ENCODE results near the gene RPRD1B.

Gene RPRD1B

DNA sequence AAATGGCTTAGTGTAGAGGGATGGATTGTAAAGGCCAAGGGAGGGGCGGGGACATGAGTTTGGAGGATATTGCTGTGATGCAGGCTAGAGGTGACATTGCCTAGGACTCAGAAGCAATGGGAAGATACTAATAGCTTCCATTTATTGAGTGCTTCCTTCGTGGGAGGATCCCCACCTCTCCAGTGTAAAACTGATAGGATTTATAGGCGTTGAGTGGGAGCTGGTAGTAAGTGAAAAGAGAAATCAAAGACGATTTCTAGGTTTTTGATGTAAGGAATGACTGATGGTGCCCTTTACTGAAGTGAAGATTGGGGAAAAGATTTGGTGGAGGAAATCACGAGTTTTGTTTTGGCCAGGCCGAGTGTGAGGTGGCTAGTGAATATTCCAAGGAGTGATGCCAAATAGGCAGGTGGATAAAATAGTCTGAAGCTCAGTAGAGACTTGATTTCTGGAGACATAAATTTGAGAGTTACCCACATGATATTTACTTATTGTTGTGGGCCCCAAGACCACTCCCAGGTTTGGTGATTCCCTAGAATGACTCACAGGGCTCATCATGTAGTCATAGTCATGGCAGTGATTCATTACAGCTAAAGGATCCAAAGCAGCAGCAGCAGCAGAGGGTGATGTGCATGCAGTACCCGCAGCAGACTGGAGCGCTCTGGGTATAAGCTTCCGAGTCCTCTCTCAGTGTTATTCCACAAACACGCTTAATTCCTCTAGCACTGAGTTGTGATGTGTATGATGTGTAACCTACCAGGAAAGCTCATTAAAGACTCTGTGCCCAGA lies 10.2 kb downstream of the RPRD1B start:
- TF ChIP-seq, protein P1, sequence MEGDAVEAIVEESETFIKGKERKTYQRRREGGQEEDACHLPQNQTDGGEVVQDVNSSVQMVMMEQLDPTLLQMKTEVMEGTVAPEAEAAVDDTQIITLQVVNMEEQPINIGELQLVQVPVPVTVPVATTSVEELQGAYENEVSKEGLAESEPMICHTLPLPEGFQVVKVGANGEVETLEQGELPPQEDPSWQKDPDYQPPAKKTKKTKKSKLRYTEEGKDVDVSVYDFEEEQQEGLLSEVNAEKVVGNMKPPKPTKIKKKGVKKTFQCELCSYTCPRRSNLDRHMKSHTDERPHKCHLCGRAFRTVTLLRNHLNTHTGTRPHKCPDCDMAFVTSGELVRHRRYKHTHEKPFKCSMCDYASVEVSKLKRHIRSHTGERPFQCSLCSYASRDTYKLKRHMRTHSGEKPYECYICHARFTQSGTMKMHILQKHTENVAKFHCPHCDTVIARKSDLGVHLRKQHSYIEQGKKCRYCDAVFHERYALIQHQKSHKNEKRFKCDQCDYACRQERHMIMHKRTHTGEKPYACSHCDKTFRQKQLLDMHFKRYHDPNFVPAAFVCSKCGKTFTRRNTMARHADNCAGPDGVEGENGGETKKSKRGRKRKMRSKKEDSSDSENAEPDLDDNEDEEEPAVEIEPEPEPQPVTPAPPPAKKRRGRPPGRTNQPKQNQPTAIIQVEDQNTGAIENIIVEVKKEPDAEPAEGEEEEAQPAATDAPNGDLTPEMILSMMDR (IDR thresholded peaks at IDR 0.05; ENCODE audit: low read depth, low read length) = no peak
- no peak overlapping the region for H3K4me3 ChIP-seq (ENCODE audit: low read depth, low read length)

DNA sequence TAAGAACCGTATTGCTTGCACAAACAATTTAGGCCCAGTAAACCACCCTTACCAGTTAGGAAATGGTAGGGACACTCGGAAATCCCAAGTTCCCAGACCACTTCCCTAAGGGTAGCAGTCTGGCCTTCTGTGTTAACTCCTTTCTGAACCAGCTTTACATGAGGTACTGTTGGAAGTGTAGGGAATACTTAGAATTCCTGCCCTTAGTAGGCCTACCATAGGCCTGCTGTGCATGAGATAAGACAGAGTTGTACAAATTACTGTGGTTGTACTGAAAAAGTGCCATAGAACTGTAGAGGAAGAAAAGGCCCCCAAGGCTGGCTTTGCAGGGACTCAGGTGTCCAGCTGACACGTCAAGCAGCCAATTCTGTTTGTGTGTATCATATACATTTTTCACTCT lies 11.1 kb downstream of the RPRD1B start:
- no peak overlapping the region for H3K4me3 ChIP-seq (ENCODE audit: low read depth, low read length)
- TF ChIP-seq, protein P1 (IDR thresholded peaks at IDR 0.05; ENCODE audit: low read depth, low read length) = no peak

DNA sequence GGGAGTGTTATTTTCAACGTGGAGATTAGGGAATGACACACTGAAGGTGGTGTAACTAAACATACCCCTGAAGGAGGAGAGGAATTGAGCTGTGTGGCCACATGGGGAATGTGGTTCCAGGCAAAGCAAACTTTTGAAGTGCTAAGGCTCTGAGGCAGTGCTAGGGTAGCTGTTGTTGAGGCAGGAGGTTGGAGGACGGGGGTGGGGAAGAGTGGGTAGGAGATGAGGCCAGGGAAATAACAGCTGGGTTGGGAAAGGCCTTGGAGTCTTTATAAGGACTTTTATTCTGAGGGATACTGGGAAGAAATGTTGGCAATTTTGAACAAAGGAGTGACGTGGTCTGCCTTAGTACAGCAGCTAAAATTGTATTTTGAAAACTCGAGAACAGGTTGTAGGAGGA lies 13.0 kb downstream of the RPRD1B start:
- TF ChIP-seq, protein P1 (IDR thresholded peaks at IDR 0.05; ENCODE audit: low read depth, low read length) = no peak
- H3K4me3 ChIP-seq (ENCODE audit: low read depth, low read length) = no peak overlapping the region

DNA sequence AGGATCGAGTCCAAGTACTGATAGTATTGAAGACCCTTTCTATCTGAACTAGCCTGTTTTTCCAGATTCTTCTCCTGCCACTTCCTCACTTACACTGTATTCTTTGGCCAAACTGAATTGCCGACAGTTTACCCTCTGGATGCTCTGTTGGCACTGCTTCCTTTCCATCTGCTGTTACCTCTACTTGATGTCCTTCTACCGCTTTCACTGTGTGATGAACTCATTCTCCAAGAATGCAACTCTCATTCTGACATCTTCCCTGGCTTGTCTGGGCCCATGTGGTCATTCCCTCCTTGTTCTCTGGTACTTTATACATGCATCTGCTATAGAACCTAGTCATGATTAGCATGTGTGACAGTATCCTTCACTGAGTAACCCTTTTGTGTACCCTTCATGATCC lies 16.3 kb downstream of the RPRD1B start:
- H3K4me3 ChIP-seq (ENCODE audit: low read depth, low read length) = no peak overlapping the region
- TF ChIP-seq, protein P1 (IDR thresholded peaks at IDR 0.05; ENCODE audit: low read depth, low read length) = no peak

DNA sequence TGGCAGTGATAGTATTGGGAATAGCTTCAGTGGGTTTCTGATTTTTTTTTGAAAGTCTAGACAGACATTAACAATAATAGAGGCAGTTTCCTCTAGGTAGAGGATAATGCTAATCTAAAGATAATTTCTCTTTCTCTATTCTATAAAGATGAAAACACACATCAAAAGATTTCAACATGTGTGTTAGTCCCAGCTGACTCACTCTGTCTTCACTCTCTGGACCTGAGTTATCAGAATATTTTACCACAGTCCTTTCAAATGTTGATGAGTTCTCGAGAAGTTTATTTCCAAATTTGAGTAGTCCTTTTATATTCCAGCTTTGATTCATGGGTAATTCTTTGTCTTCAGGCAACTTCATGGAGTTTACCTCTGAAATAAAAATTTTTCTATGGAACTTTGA lies 17.1 kb downstream of the RPRD1B start:
- TF ChIP-seq, protein P1 (IDR thresholded peaks at IDR 0.05; ENCODE audit: low read depth, low read length) = no peak
- H3K4me3 ChIP-seq (ENCODE audit: low read depth, low read length) = no peak overlapping the region

DNA sequence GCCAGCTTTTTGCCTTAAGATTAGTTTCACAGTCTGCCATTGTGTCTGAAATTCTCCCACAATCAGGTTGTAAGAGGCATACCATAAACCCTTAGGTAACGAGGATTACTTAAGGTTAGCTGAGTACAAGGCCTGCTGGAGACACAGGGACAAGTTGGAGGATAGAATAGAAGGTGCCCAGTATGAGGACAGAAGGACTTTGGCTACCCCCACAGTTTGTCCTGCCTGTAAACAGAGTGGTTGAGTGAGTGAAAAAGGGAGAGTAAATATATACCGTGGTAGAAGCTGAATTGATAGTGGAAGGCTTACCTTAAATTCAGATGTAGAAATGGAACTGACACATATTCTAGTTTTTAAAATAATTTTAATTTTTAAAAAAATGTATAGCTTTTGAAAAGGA lies 19.3 kb downstream of the RPRD1B start:
- H3K4me3 ChIP-seq (ENCODE audit: low read depth, low read length) = no peak overlapping the region
- TF ChIP-seq, protein P1 (IDR thresholded peaks at IDR 0.05; ENCODE audit: low read depth, low read length) = no peak

DNA sequence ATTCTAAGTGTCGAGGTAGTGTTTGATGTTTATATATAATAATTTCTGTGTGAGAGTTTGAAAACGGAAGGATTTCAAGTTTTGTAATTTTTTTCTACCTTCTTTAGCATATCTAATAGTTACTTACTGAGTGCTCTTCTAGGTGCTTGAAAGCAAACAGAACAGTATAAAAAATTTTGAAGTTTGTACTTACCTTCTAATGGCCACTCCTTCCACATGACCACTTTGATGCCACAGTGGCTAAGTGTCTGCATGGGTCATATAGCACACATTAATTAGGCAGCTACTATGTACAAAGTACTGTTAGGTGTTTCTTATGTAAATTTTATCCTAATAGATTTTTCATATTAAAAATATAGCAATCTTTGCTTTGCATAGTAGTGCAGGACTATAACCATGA lies 21.1 kb downstream of the RPRD1B start:
- no peak overlapping the region for H3K4me3 ChIP-seq (ENCODE audit: low read depth, low read length)
- TF ChIP-seq, protein P1 (IDR thresholded peaks at IDR 0.05; ENCODE audit: low read depth, low read length) = no peak
